ENCODE data around the gene TRIM46. TPM values are rescaled to one million over a fixed set of nuclear protein-coding genes. Genes with fewer than 3 reads are reported as not detected.

The TRIM46 gene
- total and polyA plus RNA-seq, 2 experiments from 2014 or later, result 8.1 to 15.4 TPM

DNA sequence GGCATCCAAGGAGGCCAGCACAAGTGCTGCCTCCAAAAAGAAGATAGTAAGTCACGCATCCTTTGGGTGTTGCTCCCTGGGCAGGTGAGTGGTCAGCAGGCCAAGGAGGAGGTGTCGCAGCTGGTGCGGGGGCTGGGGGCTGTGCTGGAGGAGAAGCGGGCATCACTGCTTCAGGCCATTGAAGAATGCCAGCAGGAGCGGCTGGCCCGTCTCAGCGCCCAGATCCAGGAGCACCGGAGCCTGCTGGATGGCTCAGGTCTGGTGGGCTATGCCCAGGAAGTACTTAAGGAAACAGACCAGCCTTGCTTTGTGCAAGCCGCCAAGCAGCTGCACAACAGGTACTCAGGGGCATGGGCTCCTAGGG is 4.3 kb downstream of the TRIM46 start:
- H3K27ac Mint-ChIP-seq, result no peak overlapping the region
- H3K36me3 ChIP-seq (ENCODE audit: insufficient read depth), result peaks cover 20% of the 10 kb centered on the region; the same call in 1 of the 2 replicates
- H3K4me3 ChIP-seq, result no peak overlapping the region
- H3K4me1 ChIP-seq (ENCODE audit: insufficient read depth), result peaks cover 10% of the 10 kb centered on the region; the same call in 1 of the 2 replicates
- H2AFZ ChIP-seq, result no peak overlapping the region
- H4K20me1 ChIP-seq (replicated peaks; ENCODE audit: insufficient read depth), result no peaks in the 10 kb centered on the region
- H3F3A ChIP-seq (replicated peaks; ENCODE audit: low read depth), result peaks cover 11% of the 10 kb centered on the region
- 0 out of 2 replicates have a peak, but pooled peaks cover 3% of the 10 kb centered on the region for H3K79me2 ChIP-seq (replicated peaks; ENCODE audit: insufficient read depth)
- no peaks in the 10 kb centered on the region for H3K9me2 ChIP-seq (ENCODE audit: insufficient read depth)
- DNase-seq (ENCODE audit: low spot score) (no peak), ATAC-seq (no peak)
- H3K4me2 ChIP-seq, result no peak overlapping the region
- H3K4me1 Mint-ChIP-seq, result peaks cover 17% of the 10 kb centered on the region
- H3K27me3 Mint-ChIP-seq (ENCODE audit: insufficient read depth, low read depth, poor library complexity), result peaks cover 18% of the 10 kb centered on the region
- H3K27ac ChIP-seq (ENCODE audit: low read depth), result no peak overlapping the region
- no peak for TF ChIP-seq JUNB (IDR thresholded peaks at IDR 0.05; ENCODE audit: unreplicated experiment)
- TF ChIP-seq, protein P1, sequence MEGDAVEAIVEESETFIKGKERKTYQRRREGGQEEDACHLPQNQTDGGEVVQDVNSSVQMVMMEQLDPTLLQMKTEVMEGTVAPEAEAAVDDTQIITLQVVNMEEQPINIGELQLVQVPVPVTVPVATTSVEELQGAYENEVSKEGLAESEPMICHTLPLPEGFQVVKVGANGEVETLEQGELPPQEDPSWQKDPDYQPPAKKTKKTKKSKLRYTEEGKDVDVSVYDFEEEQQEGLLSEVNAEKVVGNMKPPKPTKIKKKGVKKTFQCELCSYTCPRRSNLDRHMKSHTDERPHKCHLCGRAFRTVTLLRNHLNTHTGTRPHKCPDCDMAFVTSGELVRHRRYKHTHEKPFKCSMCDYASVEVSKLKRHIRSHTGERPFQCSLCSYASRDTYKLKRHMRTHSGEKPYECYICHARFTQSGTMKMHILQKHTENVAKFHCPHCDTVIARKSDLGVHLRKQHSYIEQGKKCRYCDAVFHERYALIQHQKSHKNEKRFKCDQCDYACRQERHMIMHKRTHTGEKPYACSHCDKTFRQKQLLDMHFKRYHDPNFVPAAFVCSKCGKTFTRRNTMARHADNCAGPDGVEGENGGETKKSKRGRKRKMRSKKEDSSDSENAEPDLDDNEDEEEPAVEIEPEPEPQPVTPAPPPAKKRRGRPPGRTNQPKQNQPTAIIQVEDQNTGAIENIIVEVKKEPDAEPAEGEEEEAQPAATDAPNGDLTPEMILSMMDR (conservative IDR thresholded peaks at IDR 0.05; ENCODE audit: low read depth in 2 of 2), result no peak
- TF ChIP-seq, protein P2, sequence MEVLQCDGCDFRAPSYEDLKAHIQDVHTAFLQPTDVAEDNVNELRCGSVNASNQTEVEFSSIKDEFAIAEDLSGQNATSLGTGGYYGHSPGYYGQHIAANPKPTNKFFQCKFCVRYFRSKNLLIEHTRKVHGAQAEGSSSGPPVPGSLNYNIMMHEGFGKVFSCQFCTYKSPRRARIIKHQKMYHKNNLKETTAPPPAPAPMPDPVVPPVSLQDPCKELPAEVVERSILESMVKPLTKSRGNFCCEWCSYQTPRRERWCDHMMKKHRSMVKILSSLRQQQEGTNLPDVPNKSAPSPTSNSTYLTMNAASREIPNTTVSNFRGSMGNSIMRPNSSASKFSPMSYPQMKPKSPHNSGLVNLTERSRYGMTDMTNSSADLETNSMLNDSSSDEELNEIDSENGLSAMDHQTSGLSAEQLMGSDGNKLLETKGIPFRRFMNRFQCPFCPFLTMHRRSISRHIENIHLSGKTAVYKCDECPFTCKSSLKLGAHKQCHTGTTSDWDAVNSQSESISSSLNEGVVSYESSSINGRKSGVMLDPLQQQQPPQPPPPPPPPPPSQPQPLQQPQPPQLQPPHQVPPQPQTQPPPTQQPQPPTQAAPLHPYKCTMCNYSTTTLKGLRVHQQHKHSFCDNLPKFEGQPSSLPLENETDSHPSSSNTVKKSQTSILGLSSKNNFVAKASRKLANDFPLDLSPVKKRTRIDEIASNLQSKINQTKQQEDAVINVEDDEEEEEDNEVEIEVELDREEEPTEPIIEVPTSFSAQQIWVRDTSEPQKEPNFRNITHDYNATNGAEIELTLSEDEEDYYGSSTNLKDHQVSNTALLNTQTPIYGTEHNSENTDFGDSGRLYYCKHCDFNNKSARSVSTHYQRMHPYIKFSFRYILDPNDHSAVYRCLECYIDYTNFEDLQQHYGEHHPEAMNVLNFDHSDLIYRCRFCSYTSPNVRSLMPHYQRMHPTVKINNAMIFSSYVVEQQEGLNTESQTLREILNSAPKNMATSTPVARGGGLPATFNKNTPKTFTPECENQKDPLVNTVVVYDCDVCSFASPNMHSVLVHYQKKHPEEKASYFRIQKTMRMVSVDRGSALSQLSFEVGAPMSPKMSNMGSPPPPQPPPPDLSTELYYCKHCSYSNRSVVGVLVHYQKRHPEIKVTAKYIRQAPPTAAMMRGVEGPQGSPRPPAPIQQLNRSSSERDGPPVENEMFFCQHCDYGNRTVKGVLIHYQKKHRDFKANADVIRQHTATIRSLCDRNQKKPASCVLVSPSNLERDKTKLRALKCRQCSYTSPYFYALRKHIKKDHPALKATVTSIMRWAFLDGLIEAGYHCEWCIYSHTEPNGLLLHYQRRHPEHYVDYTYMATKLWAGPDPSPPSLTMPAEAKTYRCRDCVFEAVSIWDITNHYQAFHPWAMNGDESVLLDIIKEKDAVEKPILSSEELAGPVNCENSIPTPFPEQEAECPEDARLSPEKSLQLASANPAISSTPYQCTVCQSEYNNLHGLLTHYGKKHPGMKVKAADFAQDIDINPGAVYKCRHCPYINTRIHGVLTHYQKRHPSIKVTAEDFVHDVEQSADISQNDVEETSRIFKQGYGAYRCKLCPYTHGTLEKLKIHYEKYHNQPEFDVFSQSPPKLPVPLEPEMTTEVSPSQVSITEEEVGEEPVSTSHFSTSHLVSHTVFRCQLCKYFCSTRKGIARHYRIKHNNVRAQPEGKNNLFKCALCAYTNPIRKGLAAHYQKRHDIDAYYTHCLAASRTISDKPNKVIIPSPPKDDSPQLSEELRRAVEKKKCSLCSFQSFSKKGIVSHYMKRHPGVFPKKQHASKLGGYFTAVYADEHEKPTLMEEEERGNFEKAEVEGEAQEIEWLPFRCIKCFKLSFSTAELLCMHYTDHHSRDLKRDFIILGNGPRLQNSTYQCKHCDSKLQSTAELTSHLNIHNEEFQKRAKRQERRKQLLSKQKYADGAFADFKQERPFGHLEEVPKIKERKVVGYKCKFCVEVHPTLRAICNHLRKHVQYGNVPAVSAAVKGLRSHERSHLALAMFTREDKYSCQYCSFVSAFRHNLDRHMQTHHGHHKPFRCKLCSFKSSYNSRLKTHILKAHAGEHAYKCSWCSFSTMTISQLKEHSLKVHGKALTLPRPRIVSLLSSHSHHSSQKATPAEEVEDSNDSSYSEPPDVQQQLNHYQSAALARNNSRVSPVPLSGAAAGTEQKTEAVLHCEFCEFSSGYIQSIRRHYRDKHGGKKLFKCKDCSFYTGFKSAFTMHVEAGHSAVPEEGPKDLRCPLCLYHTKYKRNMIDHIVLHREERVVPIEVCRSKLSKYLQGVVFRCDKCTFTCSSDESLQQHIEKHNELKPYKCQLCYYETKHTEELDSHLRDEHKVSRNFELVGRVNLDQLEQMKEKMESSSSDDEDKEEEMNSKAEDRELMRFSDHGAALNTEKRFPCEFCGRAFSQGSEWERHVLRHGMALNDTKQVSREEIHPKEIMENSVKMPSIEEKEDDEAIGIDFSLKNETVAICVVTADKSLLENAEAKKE (CRISPR knock-in tag; IDR thresholded peaks at IDR 0.05), result no peak
- no peak for TF ChIP-seq NANOG (IDR thresholded peaks at IDR 0.05; ENCODE audit: borderline replicate concordance)
- TF ChIP-seq ZNF331 (CRISPR knock-in tag; IDR thresholded peaks at IDR 0.05; ENCODE audit: low read depth), result no peak
- no peak for TF ChIP-seq ZNF114 (CRISPR knock-in tag; IDR thresholded peaks at IDR 0.05)
- TF ChIP-seq, protein P3, sequence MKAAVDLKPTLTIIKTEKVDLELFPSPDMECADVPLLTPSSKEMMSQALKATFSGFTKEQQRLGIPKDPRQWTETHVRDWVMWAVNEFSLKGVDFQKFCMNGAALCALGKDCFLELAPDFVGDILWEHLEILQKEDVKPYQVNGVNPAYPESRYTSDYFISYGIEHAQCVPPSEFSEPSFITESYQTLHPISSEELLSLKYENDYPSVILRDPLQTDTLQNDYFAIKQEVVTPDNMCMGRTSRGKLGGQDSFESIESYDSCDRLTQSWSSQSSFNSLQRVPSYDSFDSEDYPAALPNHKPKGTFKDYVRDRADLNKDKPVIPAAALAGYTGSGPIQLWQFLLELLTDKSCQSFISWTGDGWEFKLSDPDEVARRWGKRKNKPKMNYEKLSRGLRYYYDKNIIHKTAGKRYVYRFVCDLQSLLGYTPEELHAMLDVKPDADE (IDR thresholded peaks at IDR 0.05), result no peak
- TF ChIP-seq, protein P4, sequence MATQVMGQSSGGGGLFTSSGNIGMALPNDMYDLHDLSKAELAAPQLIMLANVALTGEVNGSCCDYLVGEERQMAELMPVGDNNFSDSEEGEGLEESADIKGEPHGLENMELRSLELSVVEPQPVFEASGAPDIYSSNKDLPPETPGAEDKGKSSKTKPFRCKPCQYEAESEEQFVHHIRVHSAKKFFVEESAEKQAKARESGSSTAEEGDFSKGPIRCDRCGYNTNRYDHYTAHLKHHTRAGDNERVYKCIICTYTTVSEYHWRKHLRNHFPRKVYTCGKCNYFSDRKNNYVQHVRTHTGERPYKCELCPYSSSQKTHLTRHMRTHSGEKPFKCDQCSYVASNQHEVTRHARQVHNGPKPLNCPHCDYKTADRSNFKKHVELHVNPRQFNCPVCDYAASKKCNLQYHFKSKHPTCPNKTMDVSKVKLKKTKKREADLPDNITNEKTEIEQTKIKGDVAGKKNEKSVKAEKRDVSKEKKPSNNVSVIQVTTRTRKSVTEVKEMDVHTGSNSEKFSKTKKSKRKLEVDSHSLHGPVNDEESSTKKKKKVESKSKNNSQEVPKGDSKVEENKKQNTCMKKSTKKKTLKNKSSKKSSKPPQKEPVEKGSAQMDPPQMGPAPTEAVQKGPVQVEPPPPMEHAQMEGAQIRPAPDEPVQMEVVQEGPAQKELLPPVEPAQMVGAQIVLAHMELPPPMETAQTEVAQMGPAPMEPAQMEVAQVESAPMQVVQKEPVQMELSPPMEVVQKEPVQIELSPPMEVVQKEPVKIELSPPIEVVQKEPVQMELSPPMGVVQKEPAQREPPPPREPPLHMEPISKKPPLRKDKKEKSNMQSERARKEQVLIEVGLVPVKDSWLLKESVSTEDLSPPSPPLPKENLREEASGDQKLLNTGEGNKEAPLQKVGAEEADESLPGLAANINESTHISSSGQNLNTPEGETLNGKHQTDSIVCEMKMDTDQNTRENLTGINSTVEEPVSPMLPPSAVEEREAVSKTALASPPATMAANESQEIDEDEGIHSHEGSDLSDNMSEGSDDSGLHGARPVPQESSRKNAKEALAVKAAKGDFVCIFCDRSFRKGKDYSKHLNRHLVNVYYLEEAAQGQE (IDR thresholded peaks at IDR 0.05; ENCODE audit: unreplicated experiment), result no peak
- TF ChIP-seq EZH2 (IDR thresholded peaks at IDR 0.05; ENCODE audit: low read depth, unreplicated experiment), result no peak
- no peak for TF ChIP-seq CREB1 (CRISPR knock-in tag; IDR thresholded peaks at IDR 0.05; ENCODE audit: low read depth)
- no peak overlapping the region for H3K4me3 Mint-ChIP-seq
- H3K36me3 Mint-ChIP-seq (ENCODE audit: low read depth), result peaks cover 49% of the 10 kb centered on the region
- no peaks in the 10 kb centered on the region for H3K27me3 ChIP-seq (ENCODE audit: insufficient read depth)
- peaks cover 4% of the 10 kb centered on the region; the same call in 2 of the 3 replicates for H3K9me3 Mint-ChIP-seq

All from GM23338 (cell line).